ENCODE measurements around the gene SULT1A2. TPM values are rescaled to one million over a fixed set of nuclear protein-coding genes. Genes with fewer than 3 reads are reported as not detected.
A peak's percentile ranks its signal among the peaks of the same experiment; 100 is the strongest.

SULT1A2 gene
- polyA plus RNA-seq, 1 of the 3 experiments (the other 2 are of a cell fraction), result 0.07 TPM

DNA sequence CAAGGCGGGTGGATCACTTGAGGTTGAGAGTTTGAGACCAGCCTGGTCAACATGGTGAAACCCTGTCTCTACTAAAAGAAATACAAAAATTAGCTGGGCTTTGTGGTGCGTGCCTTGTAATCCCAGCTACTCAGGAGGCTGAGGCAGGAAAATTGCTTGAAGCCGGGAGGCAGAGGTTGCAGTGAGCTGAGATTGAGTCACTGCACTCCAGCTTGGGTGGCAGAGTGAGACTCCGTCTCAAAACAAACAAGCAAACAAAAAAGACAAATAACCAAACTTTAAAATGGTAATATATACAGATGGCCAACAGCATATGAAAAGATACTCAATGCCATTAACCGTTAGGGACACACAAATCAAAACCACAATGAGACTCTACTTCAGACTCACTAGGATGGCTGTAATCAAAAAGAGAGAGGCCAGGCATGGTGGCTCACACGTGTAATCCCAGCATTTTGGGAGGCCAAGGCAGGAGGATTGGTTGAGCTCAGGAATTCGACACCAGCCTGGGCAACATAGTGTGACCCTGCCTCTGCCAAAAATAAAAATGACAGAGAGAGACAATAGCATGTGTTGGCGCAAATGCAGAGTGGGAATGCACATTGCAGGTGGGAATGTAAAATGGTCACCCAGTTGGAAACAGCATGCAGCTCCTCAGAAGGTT is 21.3 kb downstream of the SULT1A2 start:
- POLR2A ChIA-PET, result no interaction called here
- no peak for DNase-seq
- Histone ChIP-seq H3K9ac (no peak overlapping the region), H3K4me1 (ENCODE audit: control insufficient read depth in 1 of 2, insufficient read depth in 2 of 2, low read depth in 1 of 2, low read length in 1 of 2) (peaks cover 0 to 8% of the 10 kb centered on the region in 2 experiments; a peak in 1 of 4 replicates), H3K4me2 (no peak overlapping the region), H2AFZ (ENCODE audit: low read depth) (no peak overlapping the region), H3K36me3 (replicated peaks in 1 of 2; ENCODE audit: control insufficient read depth in 1 of 2, insufficient read depth in 2 of 2, low read length in 1 of 2) (no peaks in the 10 kb centered on the region), H3K9me2 (no peaks in the 10 kb centered on the region), H3K79me2 (ENCODE audit: insufficient read depth) (no peaks in the 10 kb centered on the region; the same call in 1 of the 2 replicates), H3K27ac (ENCODE audit: low read depth in 2 of 2, low read length in 1 of 2) (no peak overlapping the region), H3K9me3 (no peaks in the 10 kb centered on the region), H3K27me3 (ENCODE audit: insufficient read depth) (no peaks in the 10 kb centered on the region), H4K20me1 (ENCODE audit: insufficient read depth) (no peaks in the 10 kb centered on the region), H3K4me3 (ENCODE audit: low read depth in 2 of 2, low read length in 1 of 2) (no peak overlapping the region), H3F3A (replicated peaks; ENCODE audit: insufficient read depth) (no peaks in the 10 kb centered on the region)
- TF ChIP-seq EZH2phosphoT487 (IDR thresholded peaks at IDR 0.05; ENCODE audit: borderline replicate concordance, low read depth) (no peak), MEF2A (IDR thresholded peaks at IDR 0.05; ENCODE audit: borderline replicate concordance, low read depth) (no peak), YY1 (IDR thresholded peaks at IDR 0.05; ENCODE audit: low read depth) (no peak), FOSL2 (IDR thresholded peaks at IDR 0.05; ENCODE audit: borderline replicate concordance, low read depth) (no peak), TEAD4 (IDR thresholded peaks at IDR 0.05; ENCODE audit: borderline replicate concordance, insufficient read depth) (no peak), RCOR1 (IDR thresholded peaks at IDR 0.05; ENCODE audit: low read length) (no peak), TCF12 (IDR thresholded peaks at IDR 0.05) (no peak), GABPA (IDR thresholded peaks at IDR 0.05; ENCODE audit: low read depth) (no peak), FOXM1 (IDR thresholded peaks at IDR 0.05; ENCODE audit: low read depth) (no peak)
- WGBS (ENCODE audit: low lambda C conversion rate), result 92% methylated on average over 8 of the region's 8 CpGs
- CTCF ChIA-PET, result interaction anchor here (1.1 kb wide), 1 partner anchor 12 kb away, joined by 3 read pairs; no protein-coding TSS in a partner anchor

DNA sequence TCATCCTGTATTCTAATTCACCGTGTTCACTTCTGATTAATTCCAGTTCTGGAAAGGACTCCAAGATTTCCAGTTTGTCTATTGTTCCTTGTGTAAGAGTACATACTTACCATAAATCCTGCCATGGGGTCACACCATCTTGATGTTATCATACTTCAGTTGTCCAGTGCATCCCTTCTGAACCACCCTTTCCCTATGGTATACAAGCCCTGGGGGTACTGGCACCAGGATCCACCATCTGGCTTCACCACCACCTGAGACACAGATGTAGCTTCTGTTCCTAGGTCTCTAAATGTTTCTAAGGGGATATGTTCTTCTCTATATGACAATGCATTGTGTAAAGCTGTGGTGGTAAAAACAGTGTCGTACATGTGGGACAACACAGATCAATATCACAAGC is 21.9 kb downstream of the SULT1A2 start:
- TF ChIP-seq SMC3 (IDR thresholded peaks at IDR 0.05; ENCODE audit: low read depth, low read length), result no peak
- TF ChIP-seq FOXJ3 (CRISPR knock-in tag; IDR thresholded peaks at IDR 0.05), result no peak
- no peak for TF ChIP-seq NRF1 (IDR thresholded peaks at IDR 0.05; ENCODE audit: low read depth, low read length)
- Histone ChIP-seq H3K9me3 (no peaks in the 10 kb centered on the region), H3K4me2 (no peak overlapping the region), H3K36me3 (replicated peaks in 1 of 2; ENCODE audit: control insufficient read depth in 1 of 2, insufficient read depth in 2 of 2, low read length in 1 of 2) (no peaks in the 10 kb centered on the region), H2AFZ (ENCODE audit: low read depth) (no peak overlapping the region), H3K4me3 (ENCODE audit: low read depth in 2 of 2, low read length in 1 of 2) (no peak overlapping the region), H3K9ac (no peak overlapping the region), H3K27me3 (ENCODE audit: insufficient read depth) (no peaks in the 10 kb centered on the region), H3K79me2 (ENCODE audit: insufficient read depth) (no peaks in the 10 kb centered on the region), H3K9me2 (no peaks in the 10 kb centered on the region), H3K27ac (ENCODE audit: low read depth in 2 of 2, low read length in 1 of 2) (no peak overlapping the region), H3K4me1 (ENCODE audit: control insufficient read depth in 1 of 2, insufficient read depth in 2 of 2, low read depth in 1 of 2, low read length in 1 of 2) (peaks cover 0 to 8% of the 10 kb centered on the region in 2 experiments; a peak in 1 of 4 replicates), H3F3A (replicated peaks; ENCODE audit: insufficient read depth) (no peaks in the 10 kb centered on the region), H4K20me1 (ENCODE audit: insufficient read depth) (no peaks in the 10 kb centered on the region)
- WGBS (ENCODE audit: low lambda C conversion rate), result 90% methylated on average over 2 of the region's 2 CpGs
- POLR2A ChIA-PET, result no interaction called here
- CTCF ChIA-PET, result interaction anchor here (1.1 kb wide), 1 partner anchor 12 kb away, joined by 3 read pairs; no protein-coding TSS in a partner anchor
- DNase-seq, result peak; percentile 40

Measured in SK-N-SH (cell line).